Stimulated activated CD8-positive, alpha-beta memory T cell treated with anti-CD3 and anti-CD28 coated beads, Interleukin-7, amount 100 ng/mL, for 48 hours (primary cell): Measurements from ENCODE around the gene GDI1.

Experiments used
- DNase-seq, 2 donors: peaks; one replicate each; pipeline ENCODE4 v3.0.0-alpha.2; 2020; ENCODE audit warnings: low read depth in 1 of 2; ENCODE audit errors: extremely low read depth in 1 of 2

Gene GDI1

DNA sequence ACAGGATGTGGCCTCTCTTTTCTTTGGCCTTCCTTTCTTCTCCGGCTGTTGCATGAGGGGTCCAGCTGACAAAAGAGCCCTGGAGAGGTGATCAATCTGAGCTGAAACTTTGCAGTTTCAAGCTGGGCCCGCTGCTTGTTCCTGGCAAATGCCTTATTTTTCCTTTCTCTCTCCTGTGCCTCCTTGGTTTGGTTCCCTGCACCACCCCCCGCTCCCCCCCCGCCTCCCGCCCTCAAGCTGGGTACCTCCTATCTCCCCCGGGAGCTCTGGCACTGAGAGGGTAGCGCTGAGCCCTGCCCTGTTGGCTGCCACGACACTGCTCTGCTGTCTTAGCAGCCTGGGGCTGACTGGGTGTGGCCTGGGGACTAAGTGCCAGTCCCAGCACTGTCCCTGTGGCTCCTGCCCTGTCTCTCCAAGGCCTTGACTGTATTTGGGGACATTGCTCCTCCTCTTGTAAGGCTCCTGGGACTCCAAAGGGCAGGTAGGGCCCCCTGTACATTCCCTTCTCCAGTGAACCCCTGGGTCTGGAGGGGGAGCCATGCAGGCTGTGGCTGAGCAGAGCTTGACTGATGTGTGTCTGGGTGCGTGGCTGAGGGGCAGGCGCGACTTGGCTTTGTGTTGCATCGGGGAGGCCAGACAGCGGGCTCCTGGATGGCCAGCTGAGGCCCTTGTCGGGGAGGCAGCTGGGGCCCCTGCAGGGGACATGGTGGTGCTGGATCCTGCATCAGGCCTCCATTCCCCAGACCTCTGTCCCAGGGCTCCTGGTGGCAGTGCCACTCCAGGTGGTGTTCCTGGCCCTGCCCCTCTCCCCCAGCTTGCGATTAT, 22.2 kb downstream of the GDI1 start:
- DNase-seq: no peak

GRCh38 chrX:154459832-154460231, 22.9 kb downstream of the GDI1 start:
- DNase-seq: no peak

- DNase-seq: no peak
These were observed 23.4 kb downstream of the GDI1 start for GRCh38 chrX:154460326-154460725.

DNA sequence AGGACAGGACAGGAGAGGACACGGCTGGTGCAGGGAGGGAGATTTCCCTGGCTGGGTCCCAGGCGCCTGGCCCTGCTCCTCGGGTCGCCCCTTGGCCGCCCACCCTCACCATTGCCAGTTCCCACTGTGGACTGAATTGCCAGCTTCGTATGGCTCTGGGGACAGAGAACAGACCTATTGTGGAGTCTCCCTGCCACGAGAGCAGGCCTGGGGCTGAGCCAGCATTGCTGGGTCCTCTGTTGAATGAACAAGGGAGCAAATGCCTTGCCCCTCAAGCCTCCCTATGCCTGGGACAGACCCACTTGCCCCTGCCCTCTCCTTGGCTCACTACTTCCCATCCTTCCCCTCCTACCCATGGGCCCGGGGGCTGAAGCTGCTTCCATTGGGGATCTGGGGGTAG, 25.4 kb downstream of the GDI1 start:
- DNase-seq: no peak

DNA sequence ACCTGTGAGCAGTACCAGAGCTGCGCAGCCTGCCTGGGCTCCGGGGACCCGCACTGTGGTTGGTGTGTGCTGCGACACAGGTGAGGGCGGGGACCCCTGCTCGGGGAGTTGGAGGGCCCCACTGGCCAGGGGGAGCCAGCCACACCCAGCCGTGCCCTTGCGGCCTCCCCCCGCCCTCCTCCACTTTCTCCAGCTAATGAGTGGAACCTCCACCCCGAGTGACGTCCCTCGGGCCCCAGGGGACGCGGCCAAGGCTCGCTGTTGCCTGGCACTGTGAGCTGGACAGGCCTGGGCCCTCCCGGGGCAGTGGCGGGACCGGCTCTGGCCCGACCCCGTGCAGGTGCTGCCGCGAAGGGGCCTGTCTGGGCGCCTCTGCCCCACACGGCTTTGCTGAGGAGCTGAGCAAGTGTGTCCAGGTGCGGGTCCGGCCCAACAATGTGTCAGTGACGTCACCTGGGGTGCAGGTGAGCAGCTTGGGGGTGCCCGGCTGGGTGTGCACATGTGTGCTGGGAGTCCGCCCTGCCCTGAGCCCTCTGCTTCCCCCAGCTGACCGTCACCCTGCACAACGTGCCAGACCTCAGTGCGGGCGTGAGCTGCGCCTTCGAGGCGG, 26.8 kb downstream of the GDI1 start:
- DNase-seq: no peak

DNA sequence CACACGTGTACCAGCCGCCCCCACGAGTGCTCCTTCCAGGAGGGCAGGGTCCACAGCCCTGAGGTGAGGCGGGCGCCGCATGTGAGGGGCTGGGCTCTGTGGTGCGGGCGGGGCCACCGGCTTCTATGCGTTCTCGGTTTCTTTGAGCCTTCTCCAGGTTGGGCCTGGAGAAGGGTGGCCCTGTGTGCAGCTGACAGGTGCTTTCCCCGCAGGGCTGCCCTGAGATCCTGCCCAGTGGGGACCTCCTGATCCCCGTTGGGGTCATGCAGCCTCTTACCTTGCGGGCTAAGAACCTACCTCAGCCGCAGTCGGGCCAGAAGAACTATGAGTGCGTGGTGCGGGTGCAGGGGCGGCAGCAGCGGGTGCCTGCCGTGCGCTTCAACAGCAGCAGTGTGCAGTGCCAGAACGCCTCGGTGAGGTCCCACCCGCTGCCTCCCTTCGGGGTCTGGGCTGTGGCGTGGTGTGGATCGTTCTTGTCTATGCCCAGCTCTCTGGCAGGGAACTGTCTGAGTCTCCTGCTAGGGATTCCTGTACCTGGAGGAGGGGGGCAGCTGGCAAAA, 27.9 kb downstream of the GDI1 start:
- no peak for DNase-seq

DNA sequence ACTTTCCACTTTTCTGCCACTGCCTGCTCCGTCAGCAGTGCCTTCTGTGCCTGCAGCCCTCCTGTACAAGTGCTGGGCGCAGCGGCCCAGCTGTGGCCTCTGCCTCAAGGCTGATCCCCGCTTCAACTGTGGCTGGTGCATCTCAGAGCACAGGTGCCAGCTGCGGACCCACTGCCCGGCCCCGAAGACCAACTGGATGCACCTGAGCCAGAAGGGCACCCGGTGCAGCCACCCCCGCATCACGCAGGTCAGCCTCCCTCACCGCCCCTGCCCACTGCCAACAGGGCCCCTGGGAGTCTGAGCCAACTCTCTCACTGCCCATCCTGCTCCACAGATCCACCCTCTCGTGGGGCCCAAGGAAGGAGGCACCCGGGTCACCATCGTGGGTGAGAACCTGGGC, 28.6 kb downstream of the GDI1 start:
- no peak for DNase-seq

DNA sequence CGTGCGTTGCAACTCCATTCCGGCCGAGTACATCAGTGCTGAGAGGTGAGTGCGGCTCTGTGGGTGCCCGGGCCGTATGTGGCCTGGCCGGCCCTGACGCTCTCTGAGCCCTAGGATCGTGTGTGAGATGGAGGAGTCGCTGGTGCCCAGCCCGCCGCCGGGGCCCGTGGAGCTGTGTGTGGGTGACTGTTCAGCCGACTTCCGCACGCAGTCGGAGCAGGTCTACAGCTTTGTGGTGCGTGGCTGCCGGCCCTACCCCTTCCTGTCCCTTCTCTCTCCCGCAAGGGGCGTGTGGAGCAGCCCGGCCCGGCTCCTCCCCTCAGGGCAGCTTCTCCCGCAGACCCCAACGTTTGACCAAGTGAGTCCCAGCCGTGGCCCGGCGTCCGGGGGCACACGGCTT, 29.1 kb downstream of the GDI1 start:
- no peak for DNase-seq

- DNase-seq: no peak
These were observed 30.0 kb downstream of the GDI1 start for GRCh38 chrX:154466907-154467306.

- DNase-seq: no peak
These were observed 30.6 kb downstream of the GDI1 start for GRCh38 chrX:154467556-154467955.

GRCh38 chrX:154468217-154468616, 31.3 kb downstream of the GDI1 start:
- DNase-seq: no peak

- DNase-seq: no peak
These were observed 32.2 kb downstream of the GDI1 start for GRCh38 chrX:154469114-154469513.

DNA sequence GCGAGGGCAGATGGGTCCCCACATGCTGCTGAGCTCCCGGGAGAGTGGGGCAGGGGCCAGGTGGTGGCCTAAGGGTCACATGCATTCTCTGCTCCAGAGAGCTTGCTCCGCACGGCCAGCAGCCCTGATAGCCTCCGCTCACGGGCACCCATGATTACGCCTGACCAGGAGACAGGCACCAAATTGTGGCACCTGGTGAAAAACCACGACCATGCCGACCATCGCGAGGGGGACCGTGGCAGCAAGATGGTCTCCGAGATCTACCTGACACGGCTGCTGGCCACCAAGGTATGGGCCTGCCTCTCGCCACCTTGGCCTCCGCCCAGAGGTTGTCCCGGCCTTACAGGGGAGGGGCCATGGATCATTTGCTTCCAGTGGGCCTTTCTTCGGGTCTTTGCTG, 32.9 kb downstream of the GDI1 start:
- DNase-seq: no peak

DNA sequence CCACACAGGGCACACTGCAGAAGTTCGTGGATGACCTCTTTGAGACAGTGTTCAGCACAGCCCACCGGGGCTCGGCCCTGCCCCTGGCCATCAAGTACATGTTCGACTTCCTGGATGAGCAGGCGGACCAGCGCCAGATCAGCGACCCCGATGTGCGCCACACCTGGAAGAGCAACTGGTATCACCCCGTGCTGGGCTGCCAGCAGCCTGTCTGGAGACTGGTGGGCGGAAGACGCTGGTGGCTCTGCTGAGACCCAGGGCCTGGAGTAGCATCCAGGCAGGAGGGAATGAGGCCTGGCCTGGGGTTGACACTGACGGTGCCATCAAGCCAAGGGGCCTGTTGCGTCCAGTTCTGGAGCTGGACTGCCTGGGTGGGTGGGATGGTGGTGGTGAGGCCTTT, 33.5 kb downstream of the GDI1 start:
- DNase-seq: no peak

DNA sequence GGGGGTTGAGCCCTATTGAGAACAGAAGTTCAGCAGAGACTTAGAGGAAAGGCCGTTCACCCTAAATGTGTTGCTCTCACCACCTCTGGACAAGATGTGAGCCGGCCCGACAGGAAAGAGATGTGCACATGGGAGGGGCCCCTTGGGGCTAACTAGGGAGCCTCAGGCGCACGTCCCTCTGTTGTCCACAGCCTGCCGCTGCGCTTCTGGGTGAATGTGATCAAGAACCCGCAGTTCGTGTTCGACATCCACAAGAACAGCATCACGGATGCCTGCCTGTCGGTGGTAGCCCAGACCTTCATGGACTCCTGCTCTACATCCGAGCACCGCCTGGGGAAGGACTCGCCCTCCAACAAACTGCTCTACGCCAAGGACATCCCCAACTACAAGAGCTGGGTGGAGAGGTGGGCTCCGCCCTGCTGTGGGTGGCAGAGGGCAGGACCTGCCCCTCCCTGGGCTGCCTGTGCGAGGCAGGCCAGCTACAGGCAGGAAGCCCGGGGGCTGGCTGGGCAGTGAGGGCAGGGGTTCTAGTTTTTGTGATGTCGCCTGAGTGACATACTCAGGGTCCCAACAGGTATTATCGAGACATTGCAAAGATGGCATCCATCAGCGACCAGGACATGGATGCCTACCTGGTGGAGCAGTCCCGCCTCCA, 34.1 kb downstream of the GDI1 start:
- DNase-seq: no peak

- DNase-seq: no peak
These were observed 35.1 kb downstream of the GDI1 start for GRCh38 chrX:154471839-154472684.

GRCh38 chrX:154472685-154473632, 36.0 kb downstream of the GDI1 start:
- DNase-seq: no peak

DNA sequence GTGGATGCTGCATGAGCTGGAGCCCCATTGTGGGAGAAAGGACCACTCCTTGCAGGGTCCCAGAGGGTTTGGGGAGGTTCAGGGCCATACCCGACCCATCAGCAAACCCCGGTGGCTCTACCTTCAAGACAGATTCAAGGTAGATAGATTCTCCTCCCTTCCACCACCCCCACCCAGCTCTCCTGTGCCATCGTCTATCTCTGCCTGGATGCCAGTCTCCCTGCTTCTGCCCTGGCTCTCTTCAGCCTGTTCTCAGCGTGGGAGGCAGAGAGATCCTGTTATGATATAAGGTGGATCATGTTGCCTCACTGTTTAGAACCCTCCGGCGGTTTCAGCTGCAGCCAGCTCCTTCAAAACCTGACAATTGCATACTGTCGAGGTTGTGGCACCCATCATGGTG, 36.7 kb downstream of the GDI1 start:
- DNase-seq: no peak

- DNase-seq: no peak
These were observed 39.9 kb downstream of the GDI1 start for GRCh38 chrX:154476821-154477220.
